ENCODE data around the gene STPG1. TPM values are rescaled to one million over a fixed set of nuclear protein-coding genes. Genes with fewer than 3 reads are reported as not detected.

Gene STPG1
- total RNA-seq, 1 experiment from 2014 or later: 14.9 TPM

DNA sequence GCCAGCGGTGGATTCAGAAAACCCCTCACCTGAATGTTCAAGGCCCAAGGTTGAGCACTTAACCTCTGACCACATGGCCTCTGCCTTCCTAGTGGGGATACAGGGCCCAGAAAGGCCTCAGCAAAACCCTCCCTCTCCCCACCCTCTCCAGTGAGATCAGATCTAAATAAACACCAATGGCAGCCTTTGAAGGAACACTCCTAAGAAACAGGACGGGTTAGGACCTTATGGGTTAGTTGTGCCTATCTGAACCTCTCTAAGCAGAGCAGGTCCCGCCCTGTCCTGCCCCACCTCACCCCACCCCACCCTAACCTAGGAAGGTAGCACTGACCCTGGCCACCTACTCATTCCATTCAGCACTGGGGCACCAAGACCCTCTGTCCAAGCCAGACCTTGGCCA, 102.3 kb downstream of the STPG1 start:
- ATAC-seq: no peak
- H2AFZ ChIP-seq (ENCODE audit: low read length): no peak overlapping the region
- intact Hi-C loops (cut with micrococcal nuclease): no loop called here
- BruUV-seq (replicated peaks): no TSS peak
- no peaks in the 10 kb centered on the region for H3K27me3 ChIP-seq (ENCODE audit: low read length)
- no peaks in the 10 kb centered on the region for H4K20me1 ChIP-seq (ENCODE audit: low read length)
- no peak overlapping the region for H3K9ac ChIP-seq (ENCODE audit: low read length)
- POLR2A ChIA-PET (ENCODE audit: unreplicated experiment): no interaction called here
- CTCF ChIA-PET: no interaction called here
- H3K4me2 ChIP-seq (ENCODE audit: low read length): no peak overlapping the region
- no peaks in the 10 kb centered on the region for H3K79me2 ChIP-seq (ENCODE audit: low read length)
- no peaks in the 10 kb centered on the region for H3F3A ChIP-seq (ENCODE audit: low read length, unreplicated experiment)
- H3K9me2 ChIP-seq (replicated peaks; ENCODE audit: low read length): no peaks in the 10 kb centered on the region
- no peak overlapping the region for H3K27ac ChIP-seq (ENCODE audit: low read length)
- TF ChIP-seq EZH2 (IDR thresholded peaks at IDR 0.05; ENCODE audit: low read length, unreplicated experiment) (no peak), EZH2phosphoT487 (IDR thresholded peaks at IDR 0.05; ENCODE audit: borderline replicate concordance, low read length) (no peak)
- TF ChIP-seq, protein P1, sequence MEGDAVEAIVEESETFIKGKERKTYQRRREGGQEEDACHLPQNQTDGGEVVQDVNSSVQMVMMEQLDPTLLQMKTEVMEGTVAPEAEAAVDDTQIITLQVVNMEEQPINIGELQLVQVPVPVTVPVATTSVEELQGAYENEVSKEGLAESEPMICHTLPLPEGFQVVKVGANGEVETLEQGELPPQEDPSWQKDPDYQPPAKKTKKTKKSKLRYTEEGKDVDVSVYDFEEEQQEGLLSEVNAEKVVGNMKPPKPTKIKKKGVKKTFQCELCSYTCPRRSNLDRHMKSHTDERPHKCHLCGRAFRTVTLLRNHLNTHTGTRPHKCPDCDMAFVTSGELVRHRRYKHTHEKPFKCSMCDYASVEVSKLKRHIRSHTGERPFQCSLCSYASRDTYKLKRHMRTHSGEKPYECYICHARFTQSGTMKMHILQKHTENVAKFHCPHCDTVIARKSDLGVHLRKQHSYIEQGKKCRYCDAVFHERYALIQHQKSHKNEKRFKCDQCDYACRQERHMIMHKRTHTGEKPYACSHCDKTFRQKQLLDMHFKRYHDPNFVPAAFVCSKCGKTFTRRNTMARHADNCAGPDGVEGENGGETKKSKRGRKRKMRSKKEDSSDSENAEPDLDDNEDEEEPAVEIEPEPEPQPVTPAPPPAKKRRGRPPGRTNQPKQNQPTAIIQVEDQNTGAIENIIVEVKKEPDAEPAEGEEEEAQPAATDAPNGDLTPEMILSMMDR (conservative IDR thresholded peaks at IDR 0.05; ENCODE audit: low read depth, low read length): no peak
- DNase-seq: no peak
- H3K9me3 ChIP-seq (ENCODE audit: low read length): no peaks in the 10 kb centered on the region
- no peaks in the 10 kb centered on the region for H3K36me3 ChIP-seq (ENCODE audit: low read depth, low read length)
- no peak overlapping the region for H3K4me3 ChIP-seq (ENCODE audit: low read length)
- peaks cover 12% of the 10 kb centered on the region for H3K4me1 ChIP-seq (ENCODE audit: insufficient read depth, low read length)

DNA sequence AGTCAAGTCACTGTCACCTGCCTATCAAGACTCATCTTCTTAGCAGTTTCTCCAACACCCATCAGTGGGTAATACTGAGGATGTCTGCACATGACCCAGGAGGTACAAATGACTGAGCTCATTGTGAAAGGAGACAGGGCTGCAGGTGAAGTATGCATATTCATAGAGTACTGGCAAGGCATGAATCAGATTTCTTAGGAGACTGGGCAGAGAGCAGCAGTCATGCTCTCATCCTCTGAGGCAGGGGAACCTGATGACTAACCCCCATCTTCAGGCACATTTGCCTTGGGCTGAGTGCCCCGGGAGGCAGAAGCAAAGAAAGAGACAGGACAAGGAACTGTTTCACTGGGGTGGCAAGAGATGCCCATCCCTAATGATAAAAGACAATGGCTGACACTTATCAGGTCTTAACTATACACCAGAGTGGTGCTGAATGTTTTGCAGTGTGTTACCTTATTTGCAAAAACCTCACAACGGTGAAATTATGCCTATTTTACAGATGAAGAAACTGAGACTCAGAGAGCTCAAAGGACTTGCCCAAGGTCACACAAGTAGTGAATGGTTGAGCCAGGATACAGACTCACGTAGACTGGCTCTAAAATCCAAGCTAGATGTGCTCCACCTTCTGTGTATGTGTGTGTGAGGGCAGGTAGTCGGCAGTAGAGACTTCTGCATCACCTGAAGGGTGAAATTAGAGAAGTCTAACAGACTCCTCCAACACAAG, 103.7 kb downstream of the STPG1 start:
- Histone ChIP-seq H3K79me2 (ENCODE audit: low read length) (no peaks in the 10 kb centered on the region), H3K9me2 (replicated peaks; ENCODE audit: low read length) (no peaks in the 10 kb centered on the region), H3K27me3 (ENCODE audit: low read length) (no peaks in the 10 kb centered on the region), H4K20me1 (ENCODE audit: low read length) (no peaks in the 10 kb centered on the region), H3K9ac (ENCODE audit: low read length) (no peak overlapping the region), H3F3A (ENCODE audit: low read length, unreplicated experiment) (no peaks in the 10 kb centered on the region), H3K9me3 (ENCODE audit: low read length) (no peaks in the 10 kb centered on the region), H3K4me2 (ENCODE audit: low read length) (no peak overlapping the region), H3K36me3 (ENCODE audit: low read depth, low read length) (no peaks in the 10 kb centered on the region), H3K4me1 (ENCODE audit: insufficient read depth, low read length) (peaks cover 11% of the 10 kb centered on the region), H3K27ac (ENCODE audit: low read length) (no peak overlapping the region), H3K4me3 (ENCODE audit: low read length) (no peak overlapping the region), H2AFZ (ENCODE audit: low read length) (no peak overlapping the region)
- intact Hi-C loops (cut with micrococcal nuclease): no loop called here
- TF ChIP-seq EZH2phosphoT487 (IDR thresholded peaks at IDR 0.05; ENCODE audit: borderline replicate concordance, low read length) (no peak), EZH2 (IDR thresholded peaks at IDR 0.05; ENCODE audit: low read length, unreplicated experiment) (no peak)
- TF ChIP-seq, protein P1 (conservative IDR thresholded peaks at IDR 0.05; ENCODE audit: low read depth, low read length): no peak
- no TSS peak for BruUV-seq (replicated peaks)
- CTCF ChIA-PET: interaction anchor here (0.6 to 2.5 kb wide), 3 partner anchors 75 to 111 kb away, joined by 3 to 21 read pairs (median 3); no protein-coding TSS in a partner anchor
- POLR2A ChIA-PET (ENCODE audit: unreplicated experiment): no interaction called here
- ATAC-seq (peak; percentile 59), DNase-seq (peak; percentile 68)

DNA sequence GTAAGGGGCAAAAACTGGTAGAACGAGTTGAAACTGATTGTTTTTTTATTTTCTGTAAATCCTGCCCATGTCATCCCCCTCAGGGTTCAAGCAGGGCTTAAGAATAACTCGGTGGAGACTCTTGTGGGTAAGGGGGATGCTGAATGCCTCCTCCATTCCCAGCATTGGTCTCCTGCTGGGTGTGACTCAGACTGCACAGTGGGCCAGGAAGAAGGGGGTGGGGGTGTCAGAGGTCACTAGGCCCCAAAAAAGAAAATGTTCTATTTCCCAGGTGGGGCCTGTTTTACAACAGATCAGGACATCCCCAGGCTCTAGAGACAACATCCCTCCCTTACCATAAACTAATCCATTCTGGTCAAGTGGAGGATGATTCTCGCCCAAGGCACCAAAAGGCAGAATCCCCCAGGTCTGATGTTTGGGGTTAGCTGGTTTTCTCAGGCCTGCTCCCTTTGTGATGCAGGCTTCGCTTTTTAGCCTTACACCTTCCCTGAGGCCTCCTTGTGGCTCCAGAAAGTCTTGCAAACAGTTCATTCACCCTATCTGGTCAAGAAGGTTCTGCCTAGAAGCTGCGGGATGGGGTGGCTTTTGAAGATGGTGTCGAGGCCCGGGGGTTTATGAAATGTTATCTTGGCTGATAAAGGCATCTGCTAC, 105.1 kb downstream of the STPG1 start:
- intact Hi-C loops (cut with micrococcal nuclease): loop anchor here (1.0 kb wide), 1 partner anchor 106 kb away; no protein-coding TSS in a partner anchor
- no peaks in the 10 kb centered on the region for H3K27me3 ChIP-seq (ENCODE audit: low read length)
- ChIA-PET POLR2A (ENCODE audit: unreplicated experiment) (no interaction called here), CTCF (interaction anchor here (0.7 to 2.5 kb wide), 5 partner anchors 76 to 107 kb away, joined by 3 to 21 read pairs (median 5); no protein-coding TSS in a partner anchor)
- no peak overlapping the region for H2AFZ ChIP-seq (ENCODE audit: low read length)
- no peaks in the 10 kb centered on the region for H3F3A ChIP-seq (ENCODE audit: low read length, unreplicated experiment)
- H3K4me3 ChIP-seq (ENCODE audit: low read length): no peak overlapping the region
- H3K9ac ChIP-seq (ENCODE audit: low read length): no peak overlapping the region
- no peak overlapping the region for H3K27ac ChIP-seq (ENCODE audit: low read length)
- DNase-seq: peak; percentile 36
- BruUV-seq (replicated peaks): no TSS peak
- peak; percentile 63; the same call in 1 of the 2 replicates for ATAC-seq
- H3K4me1 ChIP-seq (ENCODE audit: insufficient read depth, low read length): peaks cover 11% of the 10 kb centered on the region
- no peak for TF ChIP-seq EZH2 (IDR thresholded peaks at IDR 0.05; ENCODE audit: low read length, unreplicated experiment)
- TF ChIP-seq, protein P1 (conservative IDR thresholded peaks at IDR 0.05; ENCODE audit: low read depth, low read length): peak; percentile 52
- no peak for TF ChIP-seq EZH2phosphoT487 (IDR thresholded peaks at IDR 0.05; ENCODE audit: borderline replicate concordance, low read length)
- no peaks in the 10 kb centered on the region for H3K36me3 ChIP-seq (ENCODE audit: low read depth, low read length)
- H4K20me1 ChIP-seq (ENCODE audit: low read length): no peaks in the 10 kb centered on the region
- H3K4me2 ChIP-seq (ENCODE audit: low read length): no peak overlapping the region
- no peaks in the 10 kb centered on the region for H3K79me2 ChIP-seq (ENCODE audit: low read length)
- no peaks in the 10 kb centered on the region for H3K9me2 ChIP-seq (replicated peaks; ENCODE audit: low read length)
- H3K9me3 ChIP-seq (ENCODE audit: low read length): no peaks in the 10 kb centered on the region
